Right forelimb (tissue), 1 donor: ENCODE data around the gene LRRC42.
"Not testable (repeated sequence)": the region's sequence is repeated elsewhere in the genome, so short reads cannot be mapped to it uniquely, and the experiment has no call there.

Experiments
- DNase-seq: peaks from one replicate; pipeline ENCODE4 v3.0.0-alpha.2; 2018

LRRC42 gene

DNA sequence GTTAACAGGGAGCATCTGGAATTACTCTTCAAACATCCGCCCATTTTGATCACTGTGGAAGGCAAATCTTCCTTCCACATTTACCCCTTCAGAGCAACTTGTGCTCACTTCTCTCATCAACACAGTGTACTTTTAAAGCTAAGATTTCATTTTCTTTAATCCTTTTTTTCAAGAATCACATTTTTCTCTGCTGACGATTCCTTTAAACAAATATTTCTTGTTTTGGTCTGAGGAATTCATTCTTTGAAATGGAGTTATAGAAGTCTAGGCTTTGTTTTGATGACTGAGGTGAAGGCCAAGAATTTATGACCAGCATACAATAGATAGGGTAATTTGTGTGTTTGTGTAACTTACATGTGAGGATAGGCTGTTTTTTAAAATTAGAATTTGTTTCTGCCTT, 25.6 kb downstream of the LRRC42 start:
- no peak for DNase-seq

DNA sequence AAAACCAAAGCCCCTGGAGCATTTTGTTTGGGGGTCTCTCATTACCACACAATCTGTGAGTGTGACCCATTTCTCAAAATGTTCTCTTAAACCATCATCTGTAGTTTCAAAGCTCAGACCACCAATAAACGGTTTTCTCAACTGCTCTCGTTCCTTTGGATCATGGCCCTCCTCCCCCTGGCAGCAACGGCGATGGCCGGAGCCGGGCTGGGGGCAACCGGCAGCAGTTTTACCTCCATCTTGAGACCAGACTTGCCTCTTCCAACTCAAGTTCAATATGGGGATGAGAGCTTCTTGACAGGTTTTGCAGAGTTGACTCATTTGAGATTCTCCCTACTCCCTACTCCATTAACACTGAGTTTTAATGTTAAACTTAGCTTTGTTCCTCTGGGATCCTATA, 29.7 kb downstream of the LRRC42 start:
- DNase-seq: no peak

DNA sequence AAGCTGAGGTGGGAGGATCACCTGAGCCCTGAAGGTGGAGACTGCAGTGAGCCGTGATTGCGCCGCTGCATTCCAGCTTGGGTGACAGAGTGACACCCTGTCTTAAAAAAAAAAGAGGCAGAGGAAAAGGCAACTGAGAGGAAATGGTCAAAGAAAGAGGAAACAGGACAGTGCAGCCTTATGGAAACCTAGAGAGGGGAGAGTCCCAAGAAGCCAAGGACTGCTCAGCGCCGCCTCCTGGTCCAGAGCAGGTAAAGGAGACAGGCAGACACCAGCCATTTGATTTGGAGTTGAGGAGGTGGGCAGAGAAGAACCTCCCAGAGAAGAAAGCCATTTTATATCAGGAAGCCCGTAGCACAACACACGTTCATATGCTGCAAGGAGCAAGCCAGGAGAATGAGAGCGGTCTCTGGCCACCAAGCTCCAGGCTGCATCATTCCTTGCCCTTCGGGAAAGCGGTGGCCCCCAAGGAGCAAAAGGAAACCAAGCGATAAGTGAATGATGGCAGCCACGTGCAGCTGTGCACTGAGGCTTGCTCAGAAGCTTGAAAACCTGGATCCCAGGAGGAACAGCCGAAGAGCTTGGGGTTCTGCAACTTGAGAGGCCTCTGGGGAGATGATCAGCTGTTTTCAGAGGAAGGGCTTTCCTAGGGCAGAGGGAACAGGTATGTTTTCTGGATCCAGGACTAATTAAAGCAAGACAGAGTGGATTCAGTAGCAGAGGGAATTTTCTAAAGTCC, 33.7 kb downstream of the LRRC42 start:
- no peak for DNase-seq

DNA sequence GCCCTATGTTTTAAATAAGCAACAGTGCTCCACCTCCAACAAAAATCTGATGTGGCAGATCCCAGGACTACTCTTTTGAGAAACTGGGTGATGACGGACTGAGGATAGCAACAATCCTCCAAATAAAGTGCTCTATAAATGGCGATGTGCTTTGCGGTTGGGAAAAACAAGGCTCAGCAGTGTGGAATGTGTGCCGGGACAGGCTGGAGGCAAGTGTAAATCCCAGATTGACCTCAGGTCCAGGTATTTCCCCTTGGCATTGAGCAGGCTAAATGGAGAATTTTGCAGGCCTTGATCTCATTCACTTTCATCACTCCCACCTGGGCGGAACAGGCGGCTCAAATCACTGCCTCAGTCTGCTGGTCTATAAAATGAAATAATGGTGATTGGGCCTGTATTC, 35.1 kb downstream of the LRRC42 start:
- no peak for DNase-seq

DNA sequence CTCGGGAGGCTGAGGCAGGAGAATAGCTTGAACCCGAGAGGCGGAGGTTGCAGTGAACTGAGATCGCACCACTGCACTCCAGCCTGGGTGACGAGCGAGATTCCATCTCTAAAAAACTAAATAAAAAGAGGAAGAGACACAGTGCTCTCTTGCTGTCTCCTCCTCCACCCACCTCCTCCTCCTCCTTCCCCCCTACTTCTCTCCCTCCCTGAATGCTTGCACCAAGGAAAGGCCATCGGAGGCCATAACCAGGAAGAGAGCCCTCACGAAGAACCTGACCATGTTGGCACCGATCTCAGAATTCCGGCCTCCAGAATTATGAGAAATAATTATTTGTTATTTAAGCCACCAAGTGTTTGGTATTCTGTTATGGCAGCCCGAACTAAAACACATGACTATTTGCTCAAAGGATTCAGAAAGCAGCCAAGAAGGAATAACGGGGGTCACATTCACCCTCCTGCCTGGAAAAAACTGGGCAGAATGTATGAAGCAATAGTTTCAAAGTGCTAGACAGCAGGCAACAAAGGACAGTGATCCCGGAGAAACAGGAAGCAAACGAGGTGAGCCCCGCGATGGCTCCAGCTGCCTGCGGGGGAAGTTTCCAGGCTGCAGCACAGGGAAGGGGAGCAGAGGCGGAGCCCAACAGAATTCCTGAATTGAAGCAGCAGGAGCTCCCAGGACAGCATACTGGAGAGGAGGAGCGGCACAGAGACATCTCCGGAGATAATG, 36.0 kb downstream of the LRRC42 start:
- peak; percentile 69 for DNase-seq

DNA sequence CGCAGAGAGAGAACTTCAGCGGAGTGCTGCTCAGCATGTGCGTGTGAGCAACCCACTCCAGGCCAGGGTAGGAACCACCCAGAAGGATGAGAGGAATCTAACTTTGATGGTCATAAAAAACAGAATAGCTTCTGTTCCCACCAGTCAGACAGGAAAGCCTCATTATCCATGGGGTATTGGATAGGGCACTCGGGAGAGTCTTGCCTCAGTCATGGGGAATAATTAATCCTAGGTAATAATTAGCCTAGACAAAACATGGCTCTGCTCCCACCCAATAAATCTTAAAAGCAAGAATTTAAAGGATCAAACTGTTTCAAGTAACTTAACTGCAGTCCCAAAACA, 36.6 kb downstream of the LRRC42 start:
- no peak for DNase-seq

DNA sequence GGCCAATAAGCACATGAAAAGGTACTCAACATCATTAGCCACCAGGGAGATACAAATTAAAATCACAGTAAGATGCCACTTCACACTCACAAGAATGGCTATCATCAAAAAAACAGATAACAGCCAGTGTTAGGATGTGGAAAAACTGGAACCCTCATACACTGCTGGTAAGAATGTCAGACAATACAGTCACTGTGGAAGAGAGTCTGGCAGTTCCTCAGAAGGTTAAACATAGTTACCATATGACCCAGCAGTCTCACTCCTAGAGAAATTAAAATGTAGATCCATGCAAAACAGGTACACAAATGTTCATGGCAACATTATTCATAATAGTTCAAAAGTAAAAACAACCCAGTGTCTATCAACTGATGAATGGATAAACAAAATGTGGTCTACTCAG, 38.6 kb downstream of the LRRC42 start:
- no peak for DNase-seq

DNA sequence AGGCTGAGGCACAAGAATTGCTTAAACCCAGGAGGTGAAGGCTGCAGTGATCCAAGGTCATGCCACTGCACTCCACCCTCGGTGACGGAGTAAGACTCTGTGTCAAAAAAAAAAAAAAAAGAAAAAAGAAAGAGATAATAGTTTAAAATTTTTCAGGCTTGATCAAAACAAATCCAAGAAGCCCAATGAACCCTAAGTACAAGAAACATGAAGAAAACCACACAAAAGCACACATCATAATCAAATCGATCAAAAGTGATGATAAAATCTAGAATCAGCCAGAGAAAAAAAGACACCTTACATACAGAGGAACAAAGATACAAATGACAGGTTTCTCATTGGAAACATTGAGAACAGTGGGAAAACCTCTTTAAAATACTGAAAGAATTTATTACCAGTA, 40.3 kb downstream of the LRRC42 start:
- no peak for DNase-seq

DNA sequence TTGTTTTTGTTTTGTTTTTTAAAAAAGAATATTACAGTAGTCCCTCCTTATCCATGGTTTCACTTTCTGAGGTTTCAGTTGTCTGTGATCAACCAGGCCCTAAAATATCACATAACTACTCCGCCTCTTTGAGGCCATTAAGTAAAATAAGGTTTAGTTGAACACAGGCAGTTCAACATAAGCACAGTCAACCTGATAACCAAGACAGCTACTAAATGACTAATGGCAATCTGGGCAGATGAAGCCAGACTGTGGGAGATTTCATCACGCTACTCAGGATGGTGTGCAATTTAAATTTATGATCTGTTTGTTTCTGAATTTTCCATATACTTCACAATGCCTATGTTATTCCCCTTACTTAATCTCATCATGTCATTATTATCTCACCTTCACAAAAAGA, 41.7 kb downstream of the LRRC42 start:
- DNase-seq: no peak

DNA sequence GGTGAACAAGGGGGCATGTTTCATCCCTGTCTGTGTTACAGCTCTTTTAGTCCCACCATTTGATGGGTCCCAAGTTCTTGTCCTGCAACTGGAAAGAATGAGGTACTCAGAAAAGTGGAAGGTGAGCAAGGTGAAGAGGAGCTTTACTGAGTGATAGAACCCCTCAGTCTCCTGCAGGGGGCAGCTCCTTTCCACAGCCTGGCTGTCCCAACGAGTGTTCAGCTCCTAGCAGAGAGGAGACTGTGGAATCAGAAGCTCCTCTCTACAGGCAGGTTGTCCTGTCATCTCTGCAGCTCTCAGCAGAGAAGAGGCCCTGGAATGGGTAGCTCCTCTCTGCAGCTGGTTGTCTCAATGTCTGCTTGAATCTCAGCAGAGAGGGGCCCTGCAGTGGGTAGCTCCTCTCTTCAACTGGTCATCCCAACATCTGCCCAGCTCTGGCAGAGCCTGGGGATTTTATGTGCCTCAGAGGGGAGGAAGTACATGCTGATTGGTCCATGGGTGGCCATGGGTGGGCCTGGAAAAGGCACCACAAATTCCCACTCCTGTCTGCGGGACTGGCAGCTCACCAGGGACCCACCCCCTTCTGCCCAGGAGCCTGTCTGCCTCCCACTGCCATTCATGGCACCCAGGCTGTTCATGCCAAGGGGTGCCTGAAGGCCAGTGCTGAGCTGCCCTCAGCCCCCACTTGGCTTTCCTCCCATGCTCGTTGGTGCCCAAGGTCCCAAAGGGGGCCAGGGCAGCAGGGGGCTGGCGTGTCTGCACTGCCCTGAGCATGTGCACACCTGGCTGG, 46.1 kb downstream of the LRRC42 start:
- DNase-seq: no peak

DNA sequence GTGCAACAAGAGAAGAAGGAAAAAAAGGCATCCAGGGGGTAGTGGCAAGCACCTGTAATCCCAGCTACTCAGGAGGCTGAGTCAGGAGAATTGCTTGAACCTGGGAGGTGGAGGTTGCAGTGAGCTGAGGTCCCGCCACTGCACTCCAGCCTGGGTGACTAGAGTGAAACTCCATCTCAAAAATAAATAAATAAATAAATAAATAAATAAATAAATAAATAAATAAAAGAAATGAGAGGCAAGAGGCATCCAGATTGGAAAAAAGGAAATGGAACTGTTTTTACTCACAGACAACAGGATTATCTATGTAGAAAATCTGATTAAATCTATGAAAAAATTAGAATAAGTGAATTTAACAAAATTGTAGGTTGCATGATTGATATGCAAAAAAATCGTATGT, 48.4 kb downstream of the LRRC42 start:
- DNase-seq: not testable (repeated sequence)

DNA sequence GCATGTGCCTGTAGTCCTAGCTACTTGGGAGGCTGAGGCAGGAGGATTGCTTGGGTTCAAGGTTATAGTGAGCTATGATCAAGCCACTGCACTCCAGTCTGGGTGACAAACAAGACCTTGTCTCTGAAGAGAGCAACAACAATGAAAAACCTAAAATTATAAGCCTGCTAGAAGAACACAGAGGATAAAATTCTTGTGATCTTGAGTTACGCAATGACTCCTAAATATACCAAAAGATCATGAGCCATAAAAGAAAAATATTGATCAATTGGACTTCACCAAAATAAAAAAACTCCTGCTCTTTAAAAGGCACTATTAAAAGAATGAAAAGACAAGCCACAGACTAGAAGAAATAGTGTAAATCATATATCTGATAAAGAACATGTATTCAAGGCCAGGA, 49.5 kb downstream of the LRRC42 start:
- DNase-seq: no peak

DNA sequence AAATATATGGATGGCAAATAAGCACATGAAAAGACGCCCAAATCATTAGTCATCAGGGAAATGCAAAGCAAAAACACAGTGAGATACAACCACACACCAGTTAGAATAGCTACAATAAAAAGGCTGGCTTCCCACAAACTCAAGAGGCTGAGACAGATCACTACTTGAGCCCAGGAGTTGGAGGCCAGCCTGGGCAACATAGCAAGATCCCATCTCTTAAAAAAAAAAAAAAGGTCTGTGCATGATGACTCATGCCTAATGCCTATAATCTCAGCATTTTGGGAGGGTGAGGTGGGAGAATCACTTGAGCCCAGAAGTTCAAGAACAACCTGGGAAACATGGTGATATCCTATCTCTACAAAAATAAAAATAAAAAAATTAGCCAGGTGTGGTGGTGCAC, 52.1 kb downstream of the LRRC42 start:
- no peak for DNase-seq

DNA sequence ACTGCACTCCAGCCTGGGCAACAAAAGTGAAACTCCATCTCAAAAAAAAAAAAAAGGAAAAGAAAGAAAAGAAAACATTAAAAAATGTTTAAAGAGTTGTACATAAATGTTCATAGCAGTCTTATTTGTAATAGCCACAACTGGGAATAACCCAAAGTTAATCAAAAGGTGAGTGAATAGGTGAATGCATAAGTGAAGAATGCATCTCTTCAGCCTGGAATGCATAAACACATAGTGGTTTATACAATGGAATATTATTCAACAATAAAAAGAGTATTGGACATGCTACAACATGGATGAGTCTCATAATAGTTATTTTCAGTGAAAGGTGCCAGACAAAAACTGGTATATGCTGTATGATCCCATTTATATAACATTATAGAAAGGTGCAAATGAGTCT, 53.8 kb downstream of the LRRC42 start:
- no peak for DNase-seq

DNA sequence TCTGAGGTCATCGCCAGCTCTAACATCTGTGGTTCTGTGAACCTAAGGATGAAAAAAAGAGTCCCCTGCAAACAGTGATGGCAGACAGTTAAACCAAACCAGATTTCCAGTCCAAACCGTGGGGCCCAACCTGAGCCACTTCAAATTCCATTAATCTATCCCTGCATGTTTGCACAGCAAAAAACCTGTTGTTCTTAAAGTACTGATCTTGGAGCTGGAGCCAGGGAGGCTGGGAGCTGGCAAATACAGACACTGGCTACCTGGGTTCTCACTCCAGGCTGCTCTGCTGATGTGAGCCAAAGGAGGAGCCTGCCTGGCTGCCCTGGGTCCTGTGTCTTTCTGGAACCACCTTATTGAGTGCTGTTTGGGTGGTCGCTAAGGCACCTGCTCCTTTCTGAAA, 55.4 kb downstream of the LRRC42 start:
- no peak for DNase-seq

DNA sequence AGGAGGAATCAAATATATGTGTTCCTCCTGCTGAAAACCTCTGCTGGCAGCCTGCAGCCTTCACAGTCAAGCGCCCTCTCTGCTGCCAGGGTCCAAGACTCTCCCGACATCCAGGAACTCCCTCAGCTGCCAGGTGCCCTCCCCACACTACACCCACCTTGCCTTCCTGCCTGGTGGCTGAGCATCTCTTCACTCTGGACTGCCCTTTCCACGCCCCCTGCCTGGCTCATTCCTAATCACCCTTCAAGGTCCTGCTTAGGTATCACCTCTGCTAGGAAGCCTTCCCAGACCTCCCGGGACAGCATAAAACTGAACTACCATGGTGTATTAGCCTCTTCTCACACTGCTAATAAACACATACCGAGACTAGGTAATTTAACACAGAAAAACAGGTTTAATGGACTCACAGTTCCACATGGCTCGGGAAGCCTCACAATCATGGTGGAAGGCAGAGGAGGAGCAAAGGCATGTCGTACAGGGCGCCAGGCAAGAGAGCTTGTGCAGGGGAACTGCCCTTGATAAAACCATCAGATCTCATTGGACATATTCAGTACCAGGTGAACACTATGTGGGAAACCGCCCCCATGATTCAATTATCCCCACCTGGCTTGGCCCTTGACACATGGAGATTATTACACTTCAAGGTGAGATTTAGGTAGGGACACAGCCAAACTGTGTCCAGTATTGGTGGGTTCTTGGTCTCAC, 56.5 kb downstream of the LRRC42 start:
- DNase-seq: no peak

DNA sequence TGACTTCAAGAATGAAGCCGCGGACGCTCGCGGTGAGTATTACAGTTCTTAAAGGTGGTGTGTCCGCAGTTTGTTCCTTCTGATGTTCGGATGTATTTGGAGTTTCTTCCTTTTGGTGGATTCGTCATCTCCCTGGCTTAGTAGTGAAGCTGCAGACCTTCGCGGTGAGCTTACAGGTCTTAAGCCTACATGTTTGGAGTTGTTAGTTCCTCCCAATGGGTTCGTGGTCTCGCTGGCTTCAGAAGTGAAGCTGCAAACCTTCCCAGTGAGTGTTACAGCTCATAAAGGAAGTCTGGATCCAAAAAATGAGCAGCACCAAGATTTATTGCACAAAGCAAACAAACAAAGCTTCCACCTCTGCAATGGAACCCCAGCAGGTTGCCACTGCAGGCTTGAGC, 57.1 kb downstream of the LRRC42 start:
- no peak for DNase-seq

DNA sequence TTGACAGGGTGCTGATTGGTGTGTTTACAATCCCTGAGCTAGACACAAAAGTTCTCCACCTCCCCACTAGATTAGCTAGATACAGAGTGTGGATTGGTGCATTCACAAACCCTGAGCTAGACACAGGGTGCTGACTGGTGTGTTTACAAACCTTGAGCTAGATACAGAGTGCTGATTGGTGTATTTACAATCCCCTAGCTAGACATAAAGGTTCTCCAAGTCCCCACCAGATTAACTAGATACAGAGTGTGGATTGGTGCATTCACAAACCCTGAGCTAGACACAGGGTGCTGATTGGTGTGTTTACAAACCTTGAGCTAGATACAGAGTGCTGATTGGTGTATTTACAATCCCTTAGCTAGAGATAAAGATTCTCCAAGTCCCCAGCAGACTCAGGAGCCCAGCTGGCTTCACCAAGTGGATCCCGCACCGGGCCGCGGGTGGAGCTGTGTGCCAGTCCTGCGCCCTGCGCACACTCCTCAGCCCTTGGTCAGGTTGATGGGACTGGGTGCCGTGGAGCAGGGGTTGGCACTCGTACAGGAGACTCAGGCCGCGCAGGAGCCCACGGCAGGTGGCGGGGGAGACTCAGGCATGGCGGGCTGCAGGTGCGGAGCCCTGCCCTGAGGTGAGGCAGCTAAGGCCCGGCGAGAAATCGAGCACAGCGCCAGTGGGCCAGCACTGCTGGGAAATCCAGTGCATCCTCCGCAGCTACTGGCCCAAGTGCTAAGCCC, 57.8 kb downstream of the LRRC42 start:
- DNase-seq: not testable (repeated sequence)

DNA sequence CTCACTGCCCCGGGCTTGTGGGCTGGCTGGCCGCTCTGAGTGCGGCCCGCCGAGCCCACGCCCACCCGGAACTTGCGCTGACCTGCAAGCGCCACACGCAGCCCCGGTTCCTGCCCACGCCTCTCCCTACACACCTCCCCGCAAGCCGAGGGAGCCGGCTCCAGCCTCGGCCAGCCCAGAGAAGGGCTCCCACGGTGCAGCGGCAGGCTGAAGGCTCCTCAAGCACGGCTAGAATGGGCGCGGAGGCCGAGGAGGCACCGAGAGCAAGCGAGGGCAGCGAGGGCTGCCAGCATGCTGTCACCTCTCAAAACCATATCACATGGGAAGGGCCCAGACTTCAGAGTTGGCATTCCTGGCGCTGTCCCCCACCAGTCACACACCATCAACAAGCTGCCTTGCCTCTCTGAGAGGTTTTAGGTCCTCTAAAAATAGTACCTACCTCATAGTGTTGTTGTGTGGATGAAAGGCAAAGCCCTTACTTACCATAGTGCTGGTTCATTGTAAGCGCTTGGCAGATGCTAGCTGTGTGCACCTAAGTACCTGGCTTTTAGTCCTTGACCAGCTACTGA, 58.4 kb downstream of the LRRC42 start:
- no peak for DNase-seq

DNA sequence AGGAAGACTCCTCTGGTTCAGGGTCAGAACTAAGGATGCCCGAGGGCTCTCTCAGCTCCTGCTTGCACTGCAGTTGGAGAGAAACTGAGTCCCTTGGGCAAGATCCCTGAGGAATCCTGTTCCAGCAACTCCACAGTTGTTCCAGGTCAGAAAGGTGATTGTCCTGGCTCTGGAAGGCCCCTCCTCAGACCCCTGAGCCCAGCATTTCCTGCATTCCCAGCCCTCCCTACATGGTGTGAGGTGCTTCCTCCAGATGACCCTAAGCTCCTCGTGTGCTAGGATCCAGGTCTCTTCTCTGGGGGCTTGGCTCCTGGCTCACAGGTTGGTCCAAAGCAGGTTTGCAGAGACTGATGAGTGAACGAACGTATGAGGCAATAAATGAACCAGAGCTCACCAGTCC, 60.4 kb downstream of the LRRC42 start:
- DNase-seq: no peak

DNA sequence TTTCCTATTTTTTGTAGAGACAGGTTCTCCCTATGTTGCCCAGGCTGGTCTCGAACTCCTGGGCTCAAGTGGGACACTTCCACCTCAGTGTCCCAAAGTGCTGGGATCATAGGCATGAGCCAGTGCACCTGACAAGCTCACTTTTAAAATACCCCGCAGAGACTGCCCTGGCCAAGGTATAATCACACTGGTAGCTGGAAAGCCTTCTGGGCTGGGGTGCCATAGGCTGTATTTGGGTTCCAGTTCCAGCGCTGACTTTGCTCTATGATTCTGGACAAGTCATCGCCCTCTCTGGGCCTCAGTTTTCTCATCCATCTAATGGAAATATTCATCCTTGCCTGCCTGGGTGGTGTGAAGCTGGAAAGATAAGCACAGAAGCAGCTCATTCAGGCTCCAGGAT, 61.5 kb downstream of the LRRC42 start:
- DNase-seq: no peak

DNA sequence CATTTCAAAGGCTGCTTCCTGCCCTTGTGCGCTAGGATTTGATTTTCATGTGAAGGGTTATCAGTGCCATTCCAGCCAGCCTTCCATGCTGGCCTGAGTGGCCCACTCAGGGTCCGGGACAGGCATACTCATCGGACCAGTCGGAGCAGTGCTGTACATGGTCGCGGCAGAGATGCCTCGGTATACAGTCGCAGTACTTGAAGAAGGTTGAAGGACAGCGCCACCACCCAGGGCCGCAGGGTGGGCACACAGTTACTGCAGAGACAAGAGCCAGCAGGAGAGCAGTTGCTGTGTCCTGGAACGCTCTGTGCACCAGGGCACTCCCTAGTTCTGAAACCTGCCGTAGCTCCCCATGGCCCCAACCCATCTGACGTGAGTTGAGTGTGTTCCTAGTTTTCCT, 62.7 kb downstream of the LRRC42 start:
- no peak for DNase-seq
